GM12801 (cell line): ENCODE results near the gene SLC2A4RG.

Experiments
- TF ChIP-seq, protein P1 (sequence below): IDR thresholded peaks from one replicate; pipeline ENCODE4 v1.5.1; 2011; ENCODE audit warnings: control low read depth; ENCODE audit not compliant: insufficient read length; ENCODE audit errors: extremely low read depth

SLC2A4RG gene

DNA sequence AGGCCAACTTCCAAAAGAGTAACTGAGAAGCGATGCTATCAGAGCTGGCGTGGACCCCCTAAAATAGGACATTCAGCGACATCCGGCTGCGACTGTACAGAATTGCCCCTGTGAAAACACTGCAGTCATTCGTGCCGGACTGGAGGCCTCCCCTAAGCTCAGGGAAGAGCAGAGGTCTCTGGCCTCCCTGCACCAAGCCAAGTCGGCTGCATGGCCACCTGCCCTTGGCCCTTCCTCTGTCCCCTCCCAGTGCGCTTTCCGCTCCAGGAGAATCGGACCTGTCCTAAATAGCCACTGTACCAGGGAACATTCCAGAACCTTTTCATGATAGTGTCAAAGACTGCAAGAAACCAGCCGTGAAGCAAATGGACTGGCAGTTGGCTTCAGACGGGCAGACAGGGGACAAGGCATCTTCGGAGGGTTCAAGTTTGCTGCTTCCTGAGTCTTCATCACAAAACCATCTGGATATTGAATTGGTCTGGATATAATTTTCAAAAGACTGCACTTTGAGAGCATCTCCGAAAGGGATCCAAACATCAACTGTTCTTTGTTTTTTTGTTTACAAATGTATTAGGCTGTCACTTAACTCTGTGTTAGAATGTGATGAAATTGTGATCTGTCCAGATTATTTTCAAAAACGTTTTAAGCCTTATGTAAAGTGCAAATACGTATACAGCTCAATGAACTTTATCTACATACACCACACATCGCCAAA is 16.5 kb downstream of the SLC2A4RG start:
- TF ChIP-seq, protein P1, sequence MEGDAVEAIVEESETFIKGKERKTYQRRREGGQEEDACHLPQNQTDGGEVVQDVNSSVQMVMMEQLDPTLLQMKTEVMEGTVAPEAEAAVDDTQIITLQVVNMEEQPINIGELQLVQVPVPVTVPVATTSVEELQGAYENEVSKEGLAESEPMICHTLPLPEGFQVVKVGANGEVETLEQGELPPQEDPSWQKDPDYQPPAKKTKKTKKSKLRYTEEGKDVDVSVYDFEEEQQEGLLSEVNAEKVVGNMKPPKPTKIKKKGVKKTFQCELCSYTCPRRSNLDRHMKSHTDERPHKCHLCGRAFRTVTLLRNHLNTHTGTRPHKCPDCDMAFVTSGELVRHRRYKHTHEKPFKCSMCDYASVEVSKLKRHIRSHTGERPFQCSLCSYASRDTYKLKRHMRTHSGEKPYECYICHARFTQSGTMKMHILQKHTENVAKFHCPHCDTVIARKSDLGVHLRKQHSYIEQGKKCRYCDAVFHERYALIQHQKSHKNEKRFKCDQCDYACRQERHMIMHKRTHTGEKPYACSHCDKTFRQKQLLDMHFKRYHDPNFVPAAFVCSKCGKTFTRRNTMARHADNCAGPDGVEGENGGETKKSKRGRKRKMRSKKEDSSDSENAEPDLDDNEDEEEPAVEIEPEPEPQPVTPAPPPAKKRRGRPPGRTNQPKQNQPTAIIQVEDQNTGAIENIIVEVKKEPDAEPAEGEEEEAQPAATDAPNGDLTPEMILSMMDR = no peak

DNA sequence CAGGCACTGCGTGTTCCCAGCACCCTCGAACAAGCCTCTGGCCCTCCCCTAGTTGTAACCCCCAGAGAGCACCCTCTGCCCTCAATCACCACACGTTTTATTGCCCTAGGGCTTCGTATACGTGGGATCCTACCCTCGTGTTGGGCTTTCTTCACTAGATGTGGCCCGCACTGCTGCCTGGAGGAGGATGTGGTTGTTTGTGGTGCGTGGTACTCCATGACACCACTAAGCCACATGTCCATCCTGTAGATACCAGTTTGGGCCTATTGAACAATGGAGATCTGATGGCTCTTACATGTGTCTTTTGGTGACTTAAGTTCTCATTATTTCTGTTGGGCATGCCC is 17.0 kb downstream of the SLC2A4RG start:
- TF ChIP-seq, protein P1 = no peak

DNA sequence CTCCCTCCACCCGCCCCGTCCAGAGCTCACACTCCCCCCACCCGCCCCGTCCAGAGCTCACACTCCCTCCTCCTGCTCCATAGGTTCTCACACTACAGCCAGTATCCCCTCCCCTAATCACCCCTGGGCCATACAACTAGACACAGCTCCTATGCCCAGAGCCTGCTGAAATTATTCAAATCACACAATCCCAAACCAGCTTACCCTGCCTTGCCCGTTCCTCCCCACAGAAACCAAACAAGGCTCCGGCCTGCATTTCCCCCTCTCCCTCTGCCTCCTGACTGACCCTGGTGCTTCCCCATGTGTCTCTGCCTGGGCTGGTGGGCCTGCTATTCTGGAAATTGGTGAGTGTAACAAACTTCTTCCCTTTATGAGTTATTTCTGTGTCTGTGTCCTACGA is 18.6 kb downstream of the SLC2A4RG start:
- TF ChIP-seq, protein P1 = no peak

DNA sequence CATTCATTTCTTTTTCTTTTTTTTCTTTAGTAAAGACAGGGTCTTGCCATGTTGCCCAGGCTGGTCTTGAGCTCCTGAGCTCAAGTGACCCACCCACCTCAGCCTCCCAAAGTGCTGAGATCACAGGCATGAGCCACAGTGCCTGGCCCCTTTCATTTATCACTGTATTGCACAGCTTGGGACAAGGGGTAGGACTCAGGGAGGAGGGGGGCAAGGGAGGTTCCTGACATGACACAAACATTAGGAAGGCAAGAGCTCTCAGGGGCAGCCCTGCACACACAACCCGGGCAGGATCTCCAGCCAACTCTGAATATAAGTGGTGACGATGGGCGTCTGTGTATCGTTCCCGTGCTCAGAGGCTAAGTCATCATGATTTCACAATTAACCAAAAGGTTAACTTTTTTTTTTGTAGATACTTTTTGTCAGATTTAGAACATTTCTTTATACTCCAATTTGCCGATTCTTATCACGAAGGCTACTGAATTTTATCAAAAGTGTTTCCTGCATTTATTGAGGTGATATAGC is 19.9 kb downstream of the SLC2A4RG start:
- TF ChIP-seq, protein P1 = no peak

DNA sequence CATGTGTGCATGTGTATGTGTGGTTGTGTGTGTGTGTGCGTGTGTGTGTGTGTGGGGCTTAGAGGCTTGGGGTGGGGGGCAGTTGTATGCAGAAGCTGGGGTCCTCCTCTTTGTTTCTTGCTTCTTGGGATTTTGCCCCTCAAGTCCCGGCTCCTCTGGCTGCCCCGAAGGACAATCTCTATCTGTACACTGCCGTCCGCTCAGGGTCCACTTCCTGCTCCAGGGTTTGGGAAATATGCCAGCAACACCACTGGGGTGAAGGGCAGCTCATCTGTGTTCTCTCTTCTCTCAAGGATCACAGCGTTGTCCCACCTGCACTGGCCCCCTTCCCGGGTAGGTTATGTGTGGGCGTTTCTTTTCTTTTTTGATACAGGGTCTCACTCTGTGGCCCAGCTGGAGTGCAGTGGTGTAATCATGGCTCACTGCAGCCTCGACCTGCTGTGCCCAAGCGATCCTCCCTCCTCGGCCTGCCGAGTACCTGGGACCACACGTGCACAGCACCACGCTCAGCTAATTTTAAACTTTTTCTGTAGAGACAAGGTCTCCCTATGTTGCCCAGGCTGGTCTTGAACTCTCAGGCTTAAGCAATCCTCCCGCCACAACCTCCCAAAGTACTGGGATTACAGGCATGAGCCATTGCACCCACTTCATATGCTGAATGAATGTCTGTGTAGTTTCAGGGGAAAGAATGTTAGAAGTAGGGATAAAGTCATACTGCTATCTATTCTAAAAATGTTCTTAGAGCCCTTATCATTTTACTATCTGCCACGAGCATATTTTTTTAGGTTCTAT is 25.7 kb downstream of the SLC2A4RG start:
- TF ChIP-seq, protein P1 = no peak

DNA sequence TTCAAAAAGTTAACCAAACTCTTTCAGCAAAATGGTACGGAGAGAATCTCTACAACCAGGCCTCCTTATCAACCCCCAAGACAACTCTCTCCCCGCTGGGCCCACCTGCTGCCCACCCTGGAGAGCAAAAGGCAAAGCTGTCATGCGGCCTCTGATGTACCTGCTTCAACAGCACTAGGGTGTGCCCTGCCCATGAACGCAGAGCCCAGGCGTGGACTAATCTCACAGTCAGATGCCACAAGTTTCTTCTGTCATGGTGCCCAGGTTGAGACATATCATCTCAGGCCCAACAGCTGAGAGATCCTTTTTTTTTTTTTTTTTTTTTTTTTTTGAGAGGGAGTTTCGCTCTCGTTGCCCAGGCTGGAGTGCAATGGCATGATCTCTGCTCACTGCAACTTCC is 26.3 kb downstream of the SLC2A4RG start:
- TF ChIP-seq, protein P1 = no peak

DNA sequence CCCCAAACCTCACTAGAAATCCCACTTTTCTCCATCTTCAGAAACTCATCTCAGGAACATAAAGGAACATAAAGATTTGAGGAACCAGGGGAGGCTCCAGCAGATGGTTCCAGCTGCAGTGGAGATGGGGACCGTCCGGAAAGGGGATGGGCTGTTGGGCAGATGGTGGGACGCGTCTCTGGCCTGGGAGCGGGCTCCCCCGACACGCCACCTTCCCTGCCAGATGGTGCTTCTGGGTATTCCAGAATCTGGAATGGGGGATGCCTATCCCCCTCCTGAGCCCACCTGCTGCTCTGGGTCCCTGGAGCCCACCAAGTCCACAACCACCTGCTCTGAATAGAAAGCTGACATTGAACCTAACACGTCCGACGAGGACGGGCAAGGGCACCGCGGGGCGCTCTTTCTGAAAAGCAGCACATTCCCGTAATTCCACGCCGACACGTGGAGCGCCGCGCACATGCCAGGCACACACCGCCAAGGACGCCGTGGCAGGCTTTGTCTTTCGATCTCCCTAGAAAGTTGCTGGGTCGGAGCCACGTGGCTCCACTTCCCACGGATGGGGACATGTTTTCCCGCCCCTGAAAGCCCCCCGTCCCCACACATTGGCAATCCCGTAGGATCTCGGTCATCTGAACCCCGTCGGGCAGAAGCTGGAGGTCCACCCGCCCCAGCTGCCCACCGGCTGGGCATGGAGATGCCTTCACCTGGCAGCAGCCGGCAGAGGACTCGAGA is 27.3 kb downstream of the SLC2A4RG start:
- TF ChIP-seq, protein P1 = no peak
